ENCODE results near the gene HAND1.

Gene HAND1

GRCh38 chr5:154508114-154508513, 30.1 kb upstream of the HAND1 start:
- no peaks in the 10 kb centered on the region for H4K20me1 ChIP-seq (ENCODE audit: low read depth, low read length)
- no peak overlapping the region for H3K27ac ChIP-seq (ENCODE audit: low read depth, low read length)
- no peak overlapping the region for H3K4me3 ChIP-seq (ENCODE audit: insufficient read depth, low read length, poor library complexity, severe bottlenecking)
- H3K9ac ChIP-seq (ENCODE audit: low read length): no peak overlapping the region
- no peaks in the 10 kb centered on the region for H3K79me2 ChIP-seq (ENCODE audit: insufficient read depth, low read length)
- no peaks in the 10 kb centered on the region for H3K9me2 ChIP-seq (replicated peaks; ENCODE audit: insufficient read depth, low read length)
- H2AFZ ChIP-seq (ENCODE audit: low read depth, low read length, severe bottlenecking): no peak overlapping the region
- TF ChIP-seq, protein P1, sequence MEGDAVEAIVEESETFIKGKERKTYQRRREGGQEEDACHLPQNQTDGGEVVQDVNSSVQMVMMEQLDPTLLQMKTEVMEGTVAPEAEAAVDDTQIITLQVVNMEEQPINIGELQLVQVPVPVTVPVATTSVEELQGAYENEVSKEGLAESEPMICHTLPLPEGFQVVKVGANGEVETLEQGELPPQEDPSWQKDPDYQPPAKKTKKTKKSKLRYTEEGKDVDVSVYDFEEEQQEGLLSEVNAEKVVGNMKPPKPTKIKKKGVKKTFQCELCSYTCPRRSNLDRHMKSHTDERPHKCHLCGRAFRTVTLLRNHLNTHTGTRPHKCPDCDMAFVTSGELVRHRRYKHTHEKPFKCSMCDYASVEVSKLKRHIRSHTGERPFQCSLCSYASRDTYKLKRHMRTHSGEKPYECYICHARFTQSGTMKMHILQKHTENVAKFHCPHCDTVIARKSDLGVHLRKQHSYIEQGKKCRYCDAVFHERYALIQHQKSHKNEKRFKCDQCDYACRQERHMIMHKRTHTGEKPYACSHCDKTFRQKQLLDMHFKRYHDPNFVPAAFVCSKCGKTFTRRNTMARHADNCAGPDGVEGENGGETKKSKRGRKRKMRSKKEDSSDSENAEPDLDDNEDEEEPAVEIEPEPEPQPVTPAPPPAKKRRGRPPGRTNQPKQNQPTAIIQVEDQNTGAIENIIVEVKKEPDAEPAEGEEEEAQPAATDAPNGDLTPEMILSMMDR (IDR thresholded peaks at IDR 0.05; ENCODE audit: insufficient read depth, low read length, poor library complexity, severe bottlenecking): no peak
- no peak for TF ChIP-seq EZH2phosphoT487 (conservative IDR thresholded peaks at IDR 0.05; ENCODE audit: low read length)
- no peaks in the 10 kb centered on the region for H3K9me3 ChIP-seq (ENCODE audit: insufficient read depth, low read length)
- no peaks in the 10 kb centered on the region for H3F3A ChIP-seq (ENCODE audit: insufficient read depth)
- no peaks in the 10 kb centered on the region for H3K36me3 ChIP-seq (ENCODE audit: low read length)
- H3K27me3 ChIP-seq (ENCODE audit: low read length): no peaks in the 10 kb centered on the region; the same call in 1 of the 2 replicates
- H3K4me2 ChIP-seq (ENCODE audit: low read depth, low read length, poor library complexity, severe bottlenecking): no peak overlapping the region

- no peak overlapping the region for H3K27ac ChIP-seq (ENCODE audit: low read depth, low read length)
- H3F3A ChIP-seq (ENCODE audit: insufficient read depth): no peaks in the 10 kb centered on the region
- H3K9ac ChIP-seq (ENCODE audit: low read length): no peak overlapping the region
- H3K27me3 ChIP-seq (ENCODE audit: low read length): no peaks in the 10 kb centered on the region
- no peaks in the 10 kb centered on the region for H3K79me2 ChIP-seq (ENCODE audit: insufficient read depth, low read length)
- H3K4me2 ChIP-seq (ENCODE audit: low read depth, low read length, poor library complexity, severe bottlenecking): no peak overlapping the region
- H3K9me2 ChIP-seq (replicated peaks; ENCODE audit: insufficient read depth, low read length): no peaks in the 10 kb centered on the region
- no peaks in the 10 kb centered on the region for H3K9me3 ChIP-seq (ENCODE audit: insufficient read depth, low read length)
- no peaks in the 10 kb centered on the region for H3K36me3 ChIP-seq (ENCODE audit: low read length)
- no peak overlapping the region for H2AFZ ChIP-seq (ENCODE audit: low read depth, low read length, severe bottlenecking)
- no peak overlapping the region for H3K4me3 ChIP-seq (ENCODE audit: insufficient read depth, low read length, poor library complexity, severe bottlenecking)
- no peak for TF ChIP-seq EZH2phosphoT487 (conservative IDR thresholded peaks at IDR 0.05; ENCODE audit: low read length)
- TF ChIP-seq, protein P1 (IDR thresholded peaks at IDR 0.05; ENCODE audit: insufficient read depth, low read length, poor library complexity, severe bottlenecking): no peak
- no peaks in the 10 kb centered on the region for H4K20me1 ChIP-seq (ENCODE audit: low read depth, low read length)
Measured at GRCh38 chr5:154506716-154507080, 28.7 kb upstream of the HAND1 start.

DNA sequence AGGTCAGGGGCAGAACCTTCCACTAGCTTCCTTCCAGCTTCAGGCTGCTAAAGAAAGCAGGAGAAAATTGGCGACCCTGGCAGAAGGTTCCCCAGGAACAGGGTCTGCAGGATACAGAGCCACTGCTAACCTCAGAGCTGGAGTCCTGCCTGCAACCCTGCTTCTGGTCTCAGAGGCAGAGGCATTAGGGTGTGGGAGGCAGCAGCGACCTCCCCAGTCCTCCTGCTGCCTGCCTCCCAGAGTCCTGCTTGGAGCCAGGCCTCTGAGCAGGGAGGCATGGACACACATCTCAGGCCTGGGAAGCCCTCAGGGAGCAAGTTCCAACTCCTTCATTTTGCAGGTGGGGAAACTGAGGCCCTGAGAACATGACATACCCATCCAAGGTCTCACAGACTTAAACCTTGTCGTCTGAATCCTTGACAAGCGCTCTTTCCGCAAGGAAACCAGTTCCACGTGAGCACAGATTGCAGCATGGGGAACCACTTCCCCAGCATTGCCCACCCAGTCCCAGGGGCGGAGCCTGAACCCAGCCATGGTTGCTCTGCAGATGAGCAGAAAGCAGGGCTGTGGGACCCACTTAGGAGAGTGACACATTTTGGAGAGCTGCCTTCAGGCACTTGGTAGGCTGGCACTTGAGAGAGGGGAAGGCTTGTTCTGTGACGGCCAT, 28.2 kb upstream of the HAND1 start:
- Histone ChIP-seq H3K4me2 (ENCODE audit: low read depth, low read length, poor library complexity, severe bottlenecking) (no peak overlapping the region), H3K4me3 (ENCODE audit: insufficient read depth, low read length, poor library complexity, severe bottlenecking) (no peak overlapping the region), H3K9me3 (ENCODE audit: insufficient read depth, low read length) (no peaks in the 10 kb centered on the region), H3K27me3 (ENCODE audit: low read length) (no peaks in the 10 kb centered on the region), H3K27ac (ENCODE audit: low read depth, low read length) (no peak overlapping the region), H3F3A (ENCODE audit: insufficient read depth) (no peaks in the 10 kb centered on the region), H3K79me2 (ENCODE audit: insufficient read depth, low read length) (no peaks in the 10 kb centered on the region), H3K9ac (ENCODE audit: low read length) (no peak overlapping the region), H3K36me3 (ENCODE audit: low read length) (no peaks in the 10 kb centered on the region), H2AFZ (ENCODE audit: low read depth, low read length, severe bottlenecking) (no peak overlapping the region), H3K9me2 (replicated peaks; ENCODE audit: insufficient read depth, low read length) (no peaks in the 10 kb centered on the region), H4K20me1 (ENCODE audit: low read depth, low read length) (no peaks in the 10 kb centered on the region)
- TF ChIP-seq EZH2phosphoT487 (conservative IDR thresholded peaks at IDR 0.05; ENCODE audit: low read length): no peak
- TF ChIP-seq, protein P1 (IDR thresholded peaks at IDR 0.05; ENCODE audit: insufficient read depth, low read length, poor library complexity, severe bottlenecking): no peak
